Naive B cell (primary cell): ENCODE data around the gene MAPK1. TPM values are rescaled to one million over a fixed set of nuclear protein-coding genes. Genes with fewer than 3 reads are reported as not detected.
"Not testable (repeated sequence)": the region's sequence is repeated elsewhere in the genome, so short reads cannot be mapped to it uniquely, and the experiment has no call there.

ENCODE experiments used
- ATAC-seq, 2 donors: fragments of 150-1000 bp; cut with Tn5 transposase; 2 replicates each; pipeline ENCODE4 v1.10.0; 2021; ENCODE audit warnings: low read depth in 2 of 2, mild to moderate bottlenecking in 2 of 2, moderate library complexity in 2 of 2
- DNase-seq: peaks from one replicate; pipeline ENCODE4 v3.0.0; 2022
- H3K27ac Mint-ChIP-seq, 6 donors: one replicate each; pipeline ENCODE4 v1.8.0; 2020 to 2022; ENCODE audit warnings: mild to moderate bottlenecking in 6 of 6, mixed read lengths in 6 of 6, moderate library complexity in 5 of 6, inconsistent platforms in 2 of 6
- H3K27me3 Mint-ChIP-seq, 3 donors: one replicate each; pipeline ENCODE4 v1.8.0; 2021 to 2022; ENCODE audit warnings: mixed read lengths in 3 of 3, mild to moderate bottlenecking in 1 of 3
- H3K36me3 Mint-ChIP-seq, 2 donors: one replicate each; pipeline ENCODE4 v1.8.0; 2020 to 2022; ENCODE audit warnings: mixed read lengths in 2 of 2, inconsistent platforms in 1 of 2, mild to moderate bottlenecking in 1 of 2
- H3K4me1 Mint-ChIP-seq, 3 donors: one replicate each; pipeline ENCODE4 v1.8.0; 2020 to 2022; ENCODE audit warnings: mixed read lengths in 3 of 3, inconsistent platforms in 1 of 3, mild to moderate bottlenecking in 1 of 3, moderate library complexity in 1 of 3
- H3K4me3 Mint-ChIP-seq, 8 donors: one replicate each; pipeline ENCODE4 v1.8.0; 2020 to 2022; ENCODE audit warnings: mild to moderate bottlenecking in 8 of 8, mixed read lengths in 8 of 8, moderate library complexity in 8 of 8, inconsistent platforms in 2 of 8
- H3K9me3 Mint-ChIP-seq, 7 donors: one replicate each; pipeline ENCODE4 v1.8.0; 2020 to 2022; ENCODE audit warnings: mixed read lengths in 7 of 7, mild to moderate bottlenecking in 5 of 7, inconsistent platforms in 2 of 7, moderate library complexity in 1 of 7
- polyA plus RNA-seq, 6 donors: library from polyadenylated mRNA; unstranded; fragments of 300-500 nt; fragmentation: Illumina TruSeq; gene quantifications; one replicate each; pipeline ENCODE4 v1.2.3, GENCODE V29; 2021; ENCODE audit warnings: low read depth in 6 of 6

MAPK1 gene
- polyA plus RNA-seq, 6 donors from 2014 or later, result 68.6 to 114 (median 93.2) TPM

GRCh38 chr22:21755851-21756284, 111.6 kb downstream of the MAPK1 start:
- peak overlapping the region in 5 of 6 donors; percentile 13 to 88 (median 46) for H3K27ac Mint-ChIP-seq
- H3K9me3 Mint-ChIP-seq, result no peaks in the 10 kb centered on the region
- peaks cover 28 to 35% (median 32%) of the 10 kb centered on the region in 3 donors for H3K4me1 Mint-ChIP-seq
- peaks cover 15 to 19% of the 10 kb centered on the region in 2 donors for H3K36me3 Mint-ChIP-seq
- H3K27me3 Mint-ChIP-seq, result no peaks in the 10 kb centered on the region
- H3K4me3 Mint-ChIP-seq, result peak overlapping the region in 1 of 8 donors; percentile 1
- DNase-seq, result no peak
- no peak for ATAC-seq

DNA sequence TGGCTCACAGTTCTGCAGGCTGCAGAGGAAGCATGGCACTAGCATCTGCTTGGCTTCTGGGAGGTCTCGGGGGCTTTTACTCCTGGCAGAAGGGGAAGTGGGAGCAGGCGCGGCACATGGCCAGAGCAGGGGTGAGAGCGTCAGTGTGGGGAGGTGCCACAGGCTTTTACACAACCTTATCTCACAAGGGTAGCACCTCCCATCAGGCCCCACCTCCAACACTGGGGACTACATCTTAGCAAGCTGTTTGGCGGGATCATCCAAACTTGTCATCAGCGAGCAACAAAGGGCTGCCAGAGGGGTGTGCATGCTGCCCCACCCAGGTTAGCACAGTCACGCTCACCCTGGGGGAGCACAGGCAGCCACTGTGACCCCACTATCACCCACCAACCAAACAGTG, 112.9 kb downstream of the MAPK1 start:
- no peaks in the 10 kb centered on the region for H3K9me3 Mint-ChIP-seq
- ATAC-seq (peak; percentile 99), DNase-seq (peak; percentile 66)
- peak overlapping the region in 6 of 8 donors; percentile 27 to 64 (median 56) for H3K4me3 Mint-ChIP-seq
- H3K27ac Mint-ChIP-seq, result peak overlapping the region; percentile 1 to 89 (median 44)
- peaks cover 15 to 19% of the 10 kb centered on the region in 2 donors for H3K36me3 Mint-ChIP-seq
- H3K4me1 Mint-ChIP-seq, result peaks cover 28 to 35% (median 32%) of the 10 kb centered on the region in 3 donors
- H3K27me3 Mint-ChIP-seq, result no peaks in the 10 kb centered on the region

DNA sequence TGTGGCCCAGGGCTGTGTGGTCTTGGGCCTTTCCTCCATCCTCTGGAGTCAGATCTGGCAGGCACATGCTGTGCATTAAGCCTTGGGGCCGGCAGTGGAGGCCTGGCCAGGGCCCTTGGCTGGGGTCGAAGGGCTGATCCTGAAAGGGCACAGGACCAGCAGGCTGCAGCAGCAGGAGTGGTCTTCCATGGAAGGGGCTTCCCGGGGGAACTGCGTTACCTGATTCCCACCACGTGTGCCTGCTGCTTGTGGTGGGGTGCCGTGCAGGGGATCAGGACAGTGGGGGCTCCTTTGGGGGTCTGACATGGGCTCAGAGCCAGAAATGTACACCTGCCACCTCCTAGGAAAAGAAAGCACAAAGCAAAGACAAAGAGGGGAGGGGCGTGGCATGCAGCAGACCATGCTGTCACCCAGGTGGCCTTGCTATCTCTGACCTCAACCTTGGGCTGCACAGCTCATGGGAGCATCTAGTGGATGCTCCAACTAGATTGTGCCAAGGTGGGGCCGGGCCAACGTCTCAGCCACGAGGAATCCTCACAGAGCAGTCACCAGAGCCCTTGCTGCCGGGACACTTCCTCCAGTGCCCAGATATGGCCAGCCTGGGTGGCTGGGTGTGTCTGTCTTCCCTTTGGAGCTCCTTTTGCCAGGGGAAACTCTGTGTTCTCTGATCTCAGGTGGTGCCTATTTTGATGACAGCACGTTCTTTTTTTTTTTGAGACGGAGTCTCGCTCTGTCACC, 113.9 kb downstream of the MAPK1 start:
- Mint-ChIP-seq H3K27me3 (no peaks in the 10 kb centered on the region), H3K36me3 (peaks cover 10 to 11% of the 10 kb centered on the region in 2 donors), H3K4me1 (peaks cover 28 to 35% (median 28%) of the 10 kb centered on the region in 3 donors), H3K27ac (peak overlapping the region in 2 of 6 donors; percentile 20 to 49), H3K9me3 (no peaks in the 10 kb centered on the region), H3K4me3 (peak overlapping the region in 1 of 8 donors; percentile 44)
- no peak for DNase-seq
- no peak for ATAC-seq

GRCh38 chr22:21752276-21752675, 115.2 kb downstream of the MAPK1 start:
- Mint-ChIP-seq H3K27ac (peak overlapping the region in 1 of 6 donors; percentile 76), H3K4me1 (peaks cover 24 to 33% (median 28%) of the 10 kb centered on the region in 3 donors), H3K36me3 (peaks cover 3 to 4% of the 10 kb centered on the region in 2 donors), H3K4me3 (no peak overlapping the region), H3K9me3 (no peaks in the 10 kb centered on the region), H3K27me3 (no peaks in the 10 kb centered on the region)
- no peak for DNase-seq
- no peak for ATAC-seq

- no peaks in the 10 kb centered on the region for H3K9me3 Mint-ChIP-seq
- ATAC-seq (no peak), DNase-seq (no peak)
- no peaks in the 10 kb centered on the region for H3K4me1 Mint-ChIP-seq
- no peaks in the 10 kb centered on the region for H3K27me3 Mint-ChIP-seq
- no peak overlapping the region for H3K27ac Mint-ChIP-seq
- no peaks in the 10 kb centered on the region for H3K36me3 Mint-ChIP-seq
- H3K4me3 Mint-ChIP-seq, result no peak overlapping the region
Measured at GRCh38 chr22:21745948-21746347, 121.5 kb downstream of the MAPK1 start.

DNA sequence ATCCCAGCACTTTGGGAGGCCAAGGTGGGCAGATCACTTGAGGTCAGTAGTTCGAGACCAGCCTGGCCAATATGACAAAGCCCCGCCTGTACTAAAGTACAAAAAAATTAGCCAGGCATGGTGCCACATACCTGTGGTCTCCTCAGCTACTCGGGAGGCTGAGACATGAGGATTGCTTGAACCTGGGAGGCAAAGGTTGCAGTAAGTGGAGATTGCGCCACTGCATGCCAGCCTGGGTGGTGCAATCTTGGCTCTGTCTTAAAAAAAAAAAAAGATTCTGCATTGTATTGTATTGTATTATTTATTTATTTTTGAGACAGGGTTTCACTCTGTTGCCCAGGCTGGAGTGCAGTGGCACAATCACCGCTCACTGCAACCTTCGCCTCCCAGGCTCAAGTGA, 122.5 kb downstream of the MAPK1 start:
- H3K36me3 Mint-ChIP-seq, H3K9me3 Mint-ChIP-seq, H3K27me3 Mint-ChIP-seq, DNase-seq, ATAC-seq, H3K27ac Mint-ChIP-seq, H3K4me3 Mint-ChIP-seq, H3K4me1 Mint-ChIP-seq: not testable (repeated sequence)

- ATAC-seq (no peak), DNase-seq (no peak)
- Mint-ChIP-seq H3K4me1 (peaks cover 8 to 11% (median 9%) of the 10 kb centered on the region in 3 donors), H3K27me3 (no peaks in the 10 kb centered on the region), H3K4me3 (no peak overlapping the region), H3K9me3 (no peaks in the 10 kb centered on the region), H3K27ac (peak overlapping the region in 1 of 6 donors; percentile 5), H3K36me3 (no peaks in the 10 kb centered on the region)
Measured at GRCh38 chr22:21741790-21742189, 125.7 kb downstream of the MAPK1 start.

GRCh38 chr22:21741059-21741458, 126.4 kb downstream of the MAPK1 start:
- Mint-ChIP-seq H3K9me3 (no peaks in the 10 kb centered on the region), H3K4me3 (no peak overlapping the region), H3K27ac (no peak overlapping the region), H3K36me3 (no peaks in the 10 kb centered on the region), H3K4me1 (peaks cover 8 to 13% (median 9%) of the 10 kb centered on the region in 3 donors), H3K27me3 (no peaks in the 10 kb centered on the region)
- ATAC-seq (no peak), DNase-seq (no peak)

- DNase-seq (no peak), ATAC-seq (no peak)
- H3K9me3 Mint-ChIP-seq, result no peaks in the 10 kb centered on the region
- no peaks in the 10 kb centered on the region for H3K36me3 Mint-ChIP-seq
- H3K4me3 Mint-ChIP-seq, result peak overlapping the region in 1 of 8 donors; percentile 74
- H3K27me3 Mint-ChIP-seq, result no peaks in the 10 kb centered on the region
- H3K27ac Mint-ChIP-seq, result peak overlapping the region in 2 of 6 donors; percentile 4 to 63
- H3K4me1 Mint-ChIP-seq, result peaks cover 11 to 17% (median 12%) of the 10 kb centered on the region in 3 donors
Measured at GRCh38 chr22:21739828-21740377, 127.5 kb downstream of the MAPK1 start.

- Mint-ChIP-seq H3K27me3 (no peaks in the 10 kb centered on the region), H3K9me3 (no peaks in the 10 kb centered on the region), H3K4me1 (peaks cover 21 to 26% (median 21%) of the 10 kb centered on the region in 3 donors), H3K36me3 (no peaks in the 10 kb centered on the region), H3K4me3 (no peak overlapping the region), H3K27ac (no peak overlapping the region)
- no peak for DNase-seq
- no peak for ATAC-seq
Measured at GRCh38 chr22:21738966-21739365, 128.5 kb downstream of the MAPK1 start.

DNA sequence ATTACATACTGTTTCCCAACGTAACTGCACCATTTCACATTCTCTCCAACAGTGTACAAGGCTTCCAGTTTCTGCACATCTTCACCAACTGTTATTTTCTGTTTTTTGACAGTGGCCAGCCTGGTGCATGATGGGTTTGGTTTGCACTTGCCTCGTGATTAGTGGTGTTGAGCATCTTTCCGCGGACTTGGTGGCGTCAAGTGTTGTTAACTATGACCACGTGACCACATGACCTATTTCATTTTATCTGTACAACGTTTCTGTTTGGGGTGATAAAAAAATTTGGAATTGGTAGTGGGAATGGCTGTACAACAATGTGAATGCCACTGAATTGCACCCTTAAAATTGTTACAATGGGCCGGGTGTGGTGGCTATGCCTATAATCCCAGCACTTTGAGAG, 129.4 kb downstream of the MAPK1 start:
- no peak for DNase-seq
- no peak overlapping the region for H3K27ac Mint-ChIP-seq
- peak overlapping the region in 1 of 8 donors; percentile 63 for H3K4me3 Mint-ChIP-seq

GRCh38 chr22:21736948-21737347, 130.5 kb downstream of the MAPK1 start:
- ATAC-seq (no peak), DNase-seq (no peak)
- Mint-ChIP-seq H3K4me3 (peak overlapping the region in 4 of 8 donors; percentile 63 to 94 (median 70)), H3K9me3 (no peaks in the 10 kb centered on the region), H3K27ac (no peak overlapping the region), H3K27me3 (no peaks in the 10 kb centered on the region), H3K4me1 (peaks cover 27 to 44% (median 31%) of the 10 kb centered on the region in 3 donors), H3K36me3 (no peaks in the 10 kb centered on the region)

More for the DNA sequence above, 129.4 kb downstream of the MAPK1 start:
- H3K27me3 Mint-ChIP-seq, result no peaks in the 10 kb centered on the region
- H3K4me1 Mint-ChIP-seq, result peaks cover 27 to 35% (median 30%) of the 10 kb centered on the region in 3 donors
- no peaks in the 10 kb centered on the region for H3K9me3 Mint-ChIP-seq
- no peak for ATAC-seq
- H3K36me3 Mint-ChIP-seq, result no peaks in the 10 kb centered on the region

DNA sequence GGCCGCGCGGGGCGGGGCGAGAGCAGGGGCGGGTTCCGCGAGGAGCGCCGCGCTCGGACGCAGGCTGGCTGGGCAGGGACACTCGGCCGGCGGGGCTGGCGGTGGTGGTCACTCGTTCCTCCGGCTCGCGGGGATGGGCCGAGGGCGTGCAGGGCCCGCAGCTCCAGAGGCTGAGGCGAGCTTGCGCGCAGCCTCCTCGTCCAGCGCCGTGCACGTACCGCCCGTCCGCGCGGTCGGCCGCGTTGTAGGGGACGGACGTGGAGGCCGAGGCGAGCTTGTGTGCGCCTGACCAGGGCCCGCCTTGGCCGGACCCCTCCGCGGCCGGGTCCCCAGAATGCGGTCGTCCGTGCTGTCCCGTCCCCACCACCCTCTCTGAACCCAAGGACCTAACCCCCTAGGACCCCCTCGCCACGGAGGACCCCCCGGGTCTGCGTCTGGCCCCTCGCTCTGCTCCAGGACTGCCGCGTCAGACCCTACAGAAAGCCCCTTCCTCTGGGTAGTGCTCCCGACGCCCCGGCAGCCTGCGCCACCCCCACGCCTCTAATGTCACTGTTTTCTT, 131.3 kb downstream of the MAPK1 start:
- ATAC-seq, result peak; percentile 1 to 2
- Mint-ChIP-seq H3K4me3 (peak overlapping the region; percentile 69 to 99 (median 78)), H3K4me1 (peaks cover 32 to 52% (median 37%) of the 10 kb centered on the region in 3 donors), H3K9me3 (no peaks in the 10 kb centered on the region), H3K27me3 (no peaks in the 10 kb centered on the region), H3K36me3 (no peaks in the 10 kb centered on the region), H3K27ac (peak overlapping the region in 2 of 6 donors; percentile 70 to 93)
- DNase-seq, result no peak
